Fibroblast of skin of left quadriceps (primary cell): ENCODE results near the gene GIPR.

Experiments used
- DNase-seq, 2 experiments: peaks; one replicate each; pipeline ENCODE4 v3.0.0-alpha.2; 2013; ENCODE audit warnings: low read depth in 2 of 2

The GIPR gene

DNA sequence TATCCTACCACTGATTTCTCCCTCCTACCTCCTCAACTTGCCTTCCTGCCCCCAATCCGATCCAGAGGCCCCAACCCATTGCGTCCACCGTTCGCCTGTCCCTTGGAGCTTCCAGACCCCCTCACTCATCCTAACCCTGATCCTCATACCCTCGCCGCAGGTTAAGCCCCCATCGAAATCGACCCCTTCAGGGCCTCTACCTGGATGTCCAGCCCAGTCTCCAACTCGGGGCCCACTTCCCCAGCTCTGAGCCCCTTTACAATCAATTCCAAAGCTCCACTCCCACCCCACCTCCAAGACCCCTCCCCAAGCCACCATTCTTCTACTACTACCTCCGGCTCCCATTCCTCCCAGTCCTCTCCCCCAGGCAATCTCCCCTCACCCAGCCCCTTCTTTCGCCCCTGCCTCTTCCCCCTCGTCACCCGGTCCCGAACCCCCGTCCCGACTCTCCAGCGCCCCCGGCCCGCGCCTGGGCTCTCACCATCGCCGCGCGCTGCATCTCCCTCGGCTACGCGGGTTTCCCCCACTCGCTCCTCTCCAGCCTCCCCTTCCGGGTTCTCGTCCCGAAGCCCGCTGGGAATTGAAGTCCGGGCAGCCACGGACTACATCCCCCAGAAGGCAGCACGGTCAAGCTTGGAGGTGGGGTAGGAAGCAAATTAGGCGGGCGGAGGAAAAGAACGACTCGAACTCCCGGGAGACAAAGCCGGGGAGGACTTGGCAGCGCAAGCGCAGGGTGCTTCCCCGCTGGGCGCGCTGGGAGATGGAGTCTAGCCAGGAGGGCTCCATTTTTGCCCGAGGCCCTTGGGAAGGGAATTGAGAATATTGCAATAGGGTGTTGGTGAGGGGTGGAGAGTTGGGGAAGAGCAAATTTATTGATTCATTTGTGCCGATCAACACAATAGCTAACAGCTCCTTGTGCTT lies 62.6 kb downstream of the GIPR start, which contains the start of gene FBXO46:
FBXO46 (minus strand) TSS at position 529 of the 921 bp plus-strand sequence. CDS start 17,401 bp downstream, outside the sequence.
- peak; percentile 98 for DNase-seq
